ENCODE measurements around the gene MYL3. TPM values are rescaled to one million over a fixed set of nuclear protein-coding genes. Genes with fewer than 3 reads are reported as not detected.

MYL3 gene
- total RNA-seq, 2 donors from 2014 or later, result 1.9 TPM; not detected in 1

GRCh38 chr3:46889381-46890110 is 26.3 kb upstream of the MYL3 start:
- Histone ChIP-seq H3K27me3 (replicated peaks; ENCODE audit: insufficient read depth) (no peaks in the 10 kb centered on the region), H3K36me3 (no peaks in the 10 kb centered on the region), H3K4me1 (replicated peaks) (no peaks in the 10 kb centered on the region), H3K27ac (no peak overlapping the region), H3K4me3 (no peak overlapping the region), H3K9me3 (no peaks in the 10 kb centered on the region)
- intact Hi-C loops (cut with DNase I), result no loop called here
- no peak for TF ChIP-seq POLR2AphosphoS5 (IDR thresholded peaks at IDR 0.05)
- TF ChIP-seq POLR2A (IDR thresholded peaks at IDR 0.05), result no peak
- no peak for TF ChIP-seq CTCF (IDR thresholded peaks at IDR 0.05)
- 62% methylated on average over 6 of the region's 6 CpGs for WGBS
- DNase-seq (ENCODE audit: low spot score), result no peak

- Histone ChIP-seq H3K27ac (no peak overlapping the region), H3K36me3 (no peaks in the 10 kb centered on the region), H3K27me3 (replicated peaks; ENCODE audit: insufficient read depth) (no peaks in the 10 kb centered on the region), H3K4me3 (no peak overlapping the region), H3K4me1 (replicated peaks) (no peaks in the 10 kb centered on the region), H3K9me3 (no peaks in the 10 kb centered on the region)
- 85% methylated on average over 13 of the region's 13 CpGs for WGBS
- intact Hi-C loops (cut with DNase I), result no loop called here
- DNase-seq (ENCODE audit: low spot score), result no peak
- no peak for TF ChIP-seq CTCF (IDR thresholded peaks at IDR 0.05)
- TF ChIP-seq POLR2AphosphoS5 (IDR thresholded peaks at IDR 0.05), result no peak
- TF ChIP-seq POLR2A (IDR thresholded peaks at IDR 0.05), result no peak
Observed at GRCh38 chr3:46888705-46889104, 25.5 kb upstream of the MYL3 start.

GRCh38 chr3:46887980-46888494 is 24.8 kb upstream of the MYL3 start:
- Histone ChIP-seq H3K4me1 (replicated peaks) (no peaks in the 10 kb centered on the region), H3K36me3 (no peaks in the 10 kb centered on the region), H3K4me3 (no peak overlapping the region), H3K27me3 (replicated peaks; ENCODE audit: insufficient read depth) (no peaks in the 10 kb centered on the region), H3K9me3 (no peaks in the 10 kb centered on the region), H3K27ac (no peak overlapping the region)
- 70% methylated on average over 7 of the region's 7 CpGs for WGBS
- TF ChIP-seq POLR2A (IDR thresholded peaks at IDR 0.05) (no peak), POLR2AphosphoS5 (IDR thresholded peaks at IDR 0.05) (no peak), CTCF (IDR thresholded peaks at IDR 0.05) (no peak)
- no peak for DNase-seq (ENCODE audit: low spot score)
- intact Hi-C loops (cut with DNase I), result no loop called here

- no peak for DNase-seq (ENCODE audit: low spot score)
- 96% methylated on average over 3 of the region's 3 CpGs for WGBS
- Histone ChIP-seq H3K27ac (no peak overlapping the region), H3K9me3 (no peaks in the 10 kb centered on the region), H3K4me3 (no peak overlapping the region), H3K27me3 (replicated peaks; ENCODE audit: insufficient read depth) (peaks cover 5% of the 10 kb centered on the region), H3K36me3 (no peaks in the 10 kb centered on the region), H3K4me1 (replicated peaks) (no peaks in the 10 kb centered on the region)
- no peak for TF ChIP-seq POLR2AphosphoS5 (IDR thresholded peaks at IDR 0.05)
- intact Hi-C loops (cut with DNase I), result no loop called here
Observed at GRCh38 chr3:46885612-46886011, 22.4 kb upstream of the MYL3 start.

GRCh38 chr3:46884929-46885328 is 21.7 kb upstream of the MYL3 start:
- TF ChIP-seq POLR2AphosphoS5 (IDR thresholded peaks at IDR 0.05) (no peak), POLR2A (IDR thresholded peaks at IDR 0.05) (no peak), CTCF (IDR thresholded peaks at IDR 0.05) (no peak)
- 90% methylated on average over 7 of the region's 7 CpGs for WGBS
- DNase-seq (ENCODE audit: low spot score), result no peak
- intact Hi-C loops (cut with DNase I), result no loop called here
- Histone ChIP-seq H3K4me1 (replicated peaks) (no peaks in the 10 kb centered on the region), H3K9me3 (no peaks in the 10 kb centered on the region), H3K27ac (no peak overlapping the region), H3K27me3 (replicated peaks; ENCODE audit: insufficient read depth) (peaks cover 5% of the 10 kb centered on the region), H3K4me3 (no peak overlapping the region), H3K36me3 (no peaks in the 10 kb centered on the region)
